BLaER1 treated with 17β-estradiol and CSF1 and Interleukin-3, amounts not matched to agents 10 nM and 100 nM (cell line): ENCODE results near the gene RAB4A.

Source experiments
- H3K27ac ChIP-seq, 11 experiments: shearing (Covaris generic); formaldehyde crosslinking; 2 replicates each; pipeline ENCODE4 v1.8.1; 2022
- H3K27me3 ChIP-seq, 11 experiments: shearing (Covaris generic); formaldehyde crosslinking; 2 replicates each; pipeline ENCODE4 v1.8.1; 2022
- H3K36me3 ChIP-seq, 11 experiments: shearing (Covaris generic); formaldehyde crosslinking; 2 replicates each; pipeline ENCODE4 v1.8.1; 2022
- H3K4me1 ChIP-seq, 10 experiments: shearing (Covaris generic); formaldehyde crosslinking; 2 replicates each; pipeline ENCODE4 v1.8.1; 2022
- H3K4me2 ChIP-seq, 11 experiments: shearing (Covaris generic); formaldehyde crosslinking; 2 replicates each; pipeline ENCODE4 v1.8.1; 2022
- H3K4me3 ChIP-seq, 10 experiments: shearing (Covaris generic); formaldehyde crosslinking; 2 replicates each; pipeline ENCODE4 v1.8.1; 2022
- H3K9ac ChIP-seq, 11 experiments: shearing (Covaris generic); formaldehyde crosslinking; 2 replicates each; pipeline ENCODE4 v1.8.1; 2022
- H3K9me3 ChIP-seq, 11 experiments: shearing (Covaris generic); formaldehyde crosslinking; replicated peaks in 1 of 11; 2 replicates each; pipeline ENCODE4 v1.8.1; 2022
- H4K20me1 ChIP-seq, 11 experiments: shearing (Covaris generic); formaldehyde crosslinking; 2 replicates each; pipeline ENCODE4 v1.8.1; 2022
- Cebpa-rat ChIP-seq, 11 experiments: shearing (Covaris generic); IDR thresholded peaks; 2 replicates each; pipeline ENCODE4 v1.8.1; 2022

The RAB4A gene

GRCh38 chr1:229251185-229251584 lies 19.7 kb upstream of the RAB4A start:
- no peak for TF ChIP-seq Cebpa-rat (IDR thresholded peaks at IDR 0.05)
- Histone ChIP-seq H3K4me3 (no peak overlapping the region), H3K4me2 (no peak overlapping the region), H3K27ac (no peak overlapping the region), H3K9ac (no peak overlapping the region), H3K27me3 (no peaks in the 10 kb centered on the region), H3K4me1 (peaks cover 23 to 49% (median 30%) of the 10 kb centered on the region in 10 experiments), H4K20me1 (no peaks in the 10 kb centered on the region), H3K36me3 (no peaks in the 10 kb centered on the region), H3K9me3 (no peaks in the 10 kb centered on the region)

- Histone ChIP-seq H3K9me3 (no peaks in the 10 kb centered on the region), H3K9ac (no peak overlapping the region), H3K4me3 (no peak overlapping the region), H3K27ac (no peak overlapping the region), H4K20me1 (no peaks in the 10 kb centered on the region), H3K4me1 (peaks cover 23 to 49% (median 30%) of the 10 kb centered on the region in 10 experiments), H3K4me2 (peak overlapping the region in 5 of 11 experiments; percentile 35 to 67 (median 60); a peak in 4 of 22 replicates), H3K36me3 (no peaks in the 10 kb centered on the region), H3K27me3 (no peaks in the 10 kb centered on the region)
- TF ChIP-seq Cebpa-rat (IDR thresholded peaks at IDR 0.05), result no peak
Observed at GRCh38 chr1:229252228-229252984, 18.5 kb upstream of the RAB4A start.

- Histone ChIP-seq H3K27ac (no peak overlapping the region), H3K36me3 (no peaks in the 10 kb centered on the region), H3K27me3 (no peaks in the 10 kb centered on the region), H3K4me3 (no peak overlapping the region), H3K9ac (no peak overlapping the region), H3K9me3 (no peaks in the 10 kb centered on the region), H3K4me2 (peak overlapping the region in 10 of 11 experiments; percentile 5 to 67 (median 27); a peak in 15 of 22 replicates), H3K4me1 (peaks cover 24 to 48% (median 30%) of the 10 kb centered on the region in 10 experiments), H4K20me1 (no peaks in the 10 kb centered on the region)
- TF ChIP-seq Cebpa-rat (IDR thresholded peaks at IDR 0.05), result no peak
Observed at GRCh38 chr1:229253151-229253974, 17.5 kb upstream of the RAB4A start.

GRCh38 chr1:229254910-229255541 lies 15.9 kb upstream of the RAB4A start:
- H3K27ac ChIP-seq, result no peak overlapping the region
- no peak overlapping the region for H3K4me2 ChIP-seq
- no peak overlapping the region for H3K9ac ChIP-seq
- H3K4me1 ChIP-seq, result peaks cover 17 to 37% (median 24%) of the 10 kb centered on the region in 10 experiments
- TF ChIP-seq Cebpa-rat (IDR thresholded peaks at IDR 0.05), result no peak
- H3K36me3 ChIP-seq, result no peaks in the 10 kb centered on the region
- no peak overlapping the region for H3K4me3 ChIP-seq
- H3K9me3 ChIP-seq, result no peaks in the 10 kb centered on the region
- H3K27me3 ChIP-seq, result no peaks in the 10 kb centered on the region
- no peaks in the 10 kb centered on the region for H4K20me1 ChIP-seq

GRCh38 chr1:229258031-229258756 lies 12.7 kb upstream of the RAB4A start:
- Histone ChIP-seq H3K9me3 (no peaks in the 10 kb centered on the region), H3K27me3 (no peaks in the 10 kb centered on the region), H3K36me3 (no peaks in the 10 kb centered on the region), H3K4me1 (peaks cover 13 to 21% (median 19%) of the 10 kb centered on the region in 10 experiments), H3K27ac (no peak overlapping the region), H3K9ac (peak overlapping the region in 8 of 11 experiments; percentile 1 to 39 (median 24); a peak in 7 of 22 replicates), H4K20me1 (no peaks in the 10 kb centered on the region), H3K4me2 (peak overlapping the region; percentile 58 to 85 (median 77)), H3K4me3 (no peak overlapping the region)
- no peak for TF ChIP-seq Cebpa-rat (IDR thresholded peaks at IDR 0.05)

- no peak overlapping the region for H3K4me3 ChIP-seq
- H3K27me3 ChIP-seq, result no peaks in the 10 kb centered on the region
- H3K36me3 ChIP-seq, result no peaks in the 10 kb centered on the region
- peak overlapping the region; percentile 58 to 85 (median 77) for H3K4me2 ChIP-seq
- H4K20me1 ChIP-seq, result no peaks in the 10 kb centered on the region
- H3K9ac ChIP-seq, result peak overlapping the region in 8 of 11 experiments; percentile 1 to 39 (median 24); a peak in 5 of 22 replicates
- H3K4me1 ChIP-seq, result peaks cover 8 to 16% (median 14%) of the 10 kb centered on the region in 10 experiments
- H3K27ac ChIP-seq, result no peak overlapping the region
- no peak for TF ChIP-seq Cebpa-rat (IDR thresholded peaks at IDR 0.05)
- no peaks in the 10 kb centered on the region for H3K9me3 ChIP-seq
Observed at GRCh38 chr1:229258757-229259060, 12.2 kb upstream of the RAB4A start.

- Histone ChIP-seq H4K20me1 (no peaks in the 10 kb centered on the region), H3K9me3 (no peaks in the 10 kb centered on the region), H3K27me3 (no peaks in the 10 kb centered on the region), H3K4me1 (peaks cover 8 to 11% (median 10%) of the 10 kb centered on the region in 10 experiments), H3K4me2 (no peak overlapping the region), H3K27ac (no peak overlapping the region), H3K4me3 (no peak overlapping the region), H3K36me3 (no peaks in the 10 kb centered on the region), H3K9ac (no peak overlapping the region)
- TF ChIP-seq Cebpa-rat (IDR thresholded peaks at IDR 0.05), result no peak
Observed at GRCh38 chr1:229260297-229260696, 10.6 kb upstream of the RAB4A start.

GRCh38 chr1:229262239-229262638 lies 8.7 kb upstream of the RAB4A start:
- Histone ChIP-seq H4K20me1 (no peaks in the 10 kb centered on the region), H3K27ac (no peak overlapping the region), H3K4me2 (no peak overlapping the region)

More at GRCh38 chr1:229262239-229262638, 8.7 kb upstream of the RAB4A start:
- no peak overlapping the region for H3K4me3 ChIP-seq
- H3K9ac ChIP-seq, result no peak overlapping the region
- no peaks in the 10 kb centered on the region for H3K27me3 ChIP-seq
- peaks cover 8 to 11% (median 10%) of the 10 kb centered on the region in 10 experiments for H3K4me1 ChIP-seq
- no peaks in the 10 kb centered on the region for H3K36me3 ChIP-seq
- peaks cover 0 to 5% (median 2%) of the 10 kb centered on the region in 11 experiments; a peak in 8 of 22 replicates for H3K9me3 ChIP-seq
- TF ChIP-seq Cebpa-rat (IDR thresholded peaks at IDR 0.05), result no peak
